ENCODE data around the gene ADORA2A. TPM values are rescaled to one million over a fixed set of nuclear protein-coding genes. Genes with fewer than 3 reads are reported as not detected.

Gene ADORA2A
- polyA plus RNA-seq, 2 of the 4 experiments (the other 2 are of a cell fraction): 0.48 to 1.8 TPM

DNA sequence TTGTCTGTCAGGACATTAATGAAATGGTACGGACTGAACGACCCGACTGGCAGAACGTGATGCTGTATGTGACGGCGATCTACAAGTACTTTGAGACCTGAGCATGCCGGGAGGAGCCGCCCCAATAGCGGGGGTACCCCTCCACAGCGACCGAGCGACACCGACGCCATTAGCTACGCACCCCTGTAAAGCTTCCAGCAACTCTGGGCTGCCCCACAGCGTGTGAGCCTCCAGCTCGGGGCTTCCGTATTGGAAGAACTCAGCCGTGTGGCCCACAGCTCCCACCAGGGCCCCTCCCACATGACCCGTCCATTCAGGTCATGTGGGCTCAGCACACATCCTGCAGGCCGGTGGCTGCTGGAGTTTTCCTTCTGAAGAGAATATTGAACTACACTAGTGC is 12.9 kb upstream of the ADORA2A start:
- ChIA-PET CTCF (interaction anchor here (1.2 kb wide), 2 partner anchors 10 to 109 kb away, joined by 3 read pairs; no protein-coding TSS in a partner anchor), POLR2A (no interaction called here)
- H3K4me2 ChIP-seq: no peak overlapping the region
- FAIRE-seq (no peak), ATAC-seq (no peak), DNase-seq (ENCODE audit: low read depth in 1 of 2, low spot score in 1 of 2) (no peak)
- no peak overlapping the region for H3K27ac ChIP-seq
- TF ChIP-seq POLR2AphosphoS2 (conservative IDR thresholded peaks at IDR 0.05; ENCODE audit: low read length) (no peak), ZSCAN20 (CRISPR knock-in tag; IDR thresholded peaks at IDR 0.05) (no peak), EHMT2 (IDR thresholded peaks at IDR 0.05; ENCODE audit: low read depth) (no peak)
- peaks cover 7% of the 10 kb centered on the region; the same call in 2 of the 3 replicates for H3K4me1 ChIP-seq
- H3K9me3 ChIP-seq: no peaks in the 10 kb centered on the region
- no peak overlapping the region for H3K4me3 ChIP-seq
- 92% methylated on average over 17 of the region's 21 CpGs for WGBS (ENCODE audit: missing lambda C conversion rate)

DNA sequence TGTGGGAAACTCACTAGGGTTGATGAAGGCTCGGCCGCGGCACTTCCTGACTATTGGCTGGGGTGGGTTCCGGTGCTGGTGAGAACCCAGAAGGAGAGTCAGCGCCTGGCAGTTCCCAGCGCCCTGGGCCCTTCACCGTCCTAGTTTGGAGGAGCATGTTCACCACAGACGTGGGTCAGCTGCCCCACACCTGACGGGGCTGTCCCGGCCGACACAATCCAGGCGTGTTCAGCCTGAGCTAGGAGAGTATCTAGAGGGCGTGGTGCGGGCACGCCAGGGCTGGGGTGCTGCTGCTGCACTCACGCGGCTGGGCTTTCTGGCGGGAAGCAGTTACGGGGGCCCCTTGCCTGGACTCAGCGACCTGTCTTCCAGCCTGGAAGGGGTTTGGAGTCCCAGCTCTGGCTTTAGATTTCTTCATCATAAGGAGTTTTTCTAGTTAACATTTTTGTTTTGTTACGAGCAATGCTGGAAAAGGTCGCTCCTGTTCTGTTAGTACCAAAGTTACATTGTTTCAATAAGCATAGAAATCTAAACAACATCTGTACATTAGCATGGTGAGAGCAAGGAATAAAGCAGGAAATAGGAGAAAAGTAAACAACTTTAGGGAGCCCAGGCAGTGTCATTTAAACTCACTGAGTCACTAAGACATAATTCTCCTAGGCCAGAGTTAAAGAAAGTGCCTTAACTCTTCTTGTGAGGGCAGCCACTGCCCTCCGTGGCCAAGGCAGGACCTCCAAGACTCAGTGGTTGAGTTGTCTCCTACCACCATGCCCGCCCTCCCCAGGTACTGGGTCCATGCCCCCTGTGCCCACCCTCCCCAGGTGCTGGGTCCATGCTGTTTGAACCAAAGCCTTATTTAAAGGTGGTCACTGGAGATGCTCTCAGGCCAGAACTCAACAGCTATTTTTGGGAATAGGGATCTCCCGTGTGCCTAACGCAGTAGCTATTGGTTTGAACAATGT is 12.1 kb upstream of the ADORA2A start:
- Histone ChIP-seq H3K4me1 (no peaks in the 10 kb centered on the region; the same call in 2 of the 3 replicates), H3K27ac (no peak overlapping the region), H3K4me3 (no peak overlapping the region), H3K9me3 (no peaks in the 10 kb centered on the region), H3K4me2 (no peak overlapping the region)
- ATAC-seq (no peak), DNase-seq (ENCODE audit: low read depth in 1 of 2, low spot score in 1 of 2) (no peak), FAIRE-seq (no peak)
- ChIA-PET POLR2A (no interaction called here), CTCF (interaction anchor here (1.2 to 1.5 kb wide), 4 partner anchors 9 to 111 kb away, joined by 3 to 4 read pairs (median 3); no protein-coding TSS in a partner anchor)
- TF ChIP-seq, protein P1, sequence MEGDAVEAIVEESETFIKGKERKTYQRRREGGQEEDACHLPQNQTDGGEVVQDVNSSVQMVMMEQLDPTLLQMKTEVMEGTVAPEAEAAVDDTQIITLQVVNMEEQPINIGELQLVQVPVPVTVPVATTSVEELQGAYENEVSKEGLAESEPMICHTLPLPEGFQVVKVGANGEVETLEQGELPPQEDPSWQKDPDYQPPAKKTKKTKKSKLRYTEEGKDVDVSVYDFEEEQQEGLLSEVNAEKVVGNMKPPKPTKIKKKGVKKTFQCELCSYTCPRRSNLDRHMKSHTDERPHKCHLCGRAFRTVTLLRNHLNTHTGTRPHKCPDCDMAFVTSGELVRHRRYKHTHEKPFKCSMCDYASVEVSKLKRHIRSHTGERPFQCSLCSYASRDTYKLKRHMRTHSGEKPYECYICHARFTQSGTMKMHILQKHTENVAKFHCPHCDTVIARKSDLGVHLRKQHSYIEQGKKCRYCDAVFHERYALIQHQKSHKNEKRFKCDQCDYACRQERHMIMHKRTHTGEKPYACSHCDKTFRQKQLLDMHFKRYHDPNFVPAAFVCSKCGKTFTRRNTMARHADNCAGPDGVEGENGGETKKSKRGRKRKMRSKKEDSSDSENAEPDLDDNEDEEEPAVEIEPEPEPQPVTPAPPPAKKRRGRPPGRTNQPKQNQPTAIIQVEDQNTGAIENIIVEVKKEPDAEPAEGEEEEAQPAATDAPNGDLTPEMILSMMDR (IDR thresholded peaks at IDR 0.05): no peak
- TF ChIP-seq HOXB13 (CRISPR knock-in tag; IDR thresholded peaks at IDR 0.05; ENCODE audit: low read depth) (no peak), EHF (CRISPR knock-in tag; IDR thresholded peaks at IDR 0.05) (no peak), RNF2 (IDR thresholded peaks at IDR 0.05; ENCODE audit: borderline replicate concordance, low read depth) (no peak), RFX5 (IDR thresholded peaks at IDR 0.05) (no peak), KDM5A (IDR thresholded peaks at IDR 0.05) (no peak)
- WGBS (ENCODE audit: missing lambda C conversion rate): 82% methylated on average over 19 of the region's 26 CpGs

DNA sequence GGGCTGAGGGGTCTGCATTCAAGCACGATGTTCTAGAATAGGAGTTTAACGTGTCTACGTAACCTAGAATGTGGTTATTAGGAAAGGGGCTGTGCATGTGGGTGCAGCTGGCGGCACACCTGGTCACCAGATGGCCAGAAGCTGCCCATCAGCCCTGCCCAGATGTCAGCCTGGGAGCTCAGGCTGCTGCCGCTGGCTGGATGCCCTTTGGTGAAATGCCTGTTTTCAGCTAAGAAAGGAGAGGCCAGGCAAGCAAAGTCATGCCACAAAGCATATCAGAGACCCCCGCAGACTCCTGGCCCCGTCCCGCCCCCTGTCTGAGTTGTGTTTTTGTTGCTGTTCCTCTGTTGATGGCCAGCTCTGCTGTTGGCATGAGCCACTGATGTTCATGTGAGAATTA is 11.3 kb upstream of the ADORA2A start:
- no peak for DNase-seq (ENCODE audit: low read depth in 1 of 2, low spot score in 1 of 2)
- no peak for TF ChIP-seq EP300 (IDR thresholded peaks at IDR 0.05)
- TF ChIP-seq FOSB (CRISPR knock-in tag; IDR thresholded peaks at IDR 0.05): no peak
- no peak for TF ChIP-seq KDM5A (IDR thresholded peaks at IDR 0.05)
- no peak for TF ChIP-seq RARB (CRISPR knock-in tag; IDR thresholded peaks at IDR 0.05)
- TF ChIP-seq JUNB (IDR thresholded peaks at IDR 0.05): no peak
- TF ChIP-seq CHD2 (IDR thresholded peaks at IDR 0.05; ENCODE audit: low read length, partially characterized antibody): no peak
- no peak for ATAC-seq
- Histone ChIP-seq H3K4me3 (no peak overlapping the region), H3K4me2 (no peak overlapping the region), H3K9me3 (no peaks in the 10 kb centered on the region), H3K27ac (no peak overlapping the region), H3K4me1 (no peaks in the 10 kb centered on the region)
- ChIA-PET CTCF (interaction anchor here (0.6 to 1.5 kb wide), 4 partner anchors 13 to 110 kb away, joined by 3 to 6 read pairs (median 4); no protein-coding TSS in a partner anchor), POLR2A (no interaction called here)
- no peak for FAIRE-seq
- 90% methylated on average over 5 of the region's 8 CpGs for WGBS (ENCODE audit: missing lambda C conversion rate)

DNA sequence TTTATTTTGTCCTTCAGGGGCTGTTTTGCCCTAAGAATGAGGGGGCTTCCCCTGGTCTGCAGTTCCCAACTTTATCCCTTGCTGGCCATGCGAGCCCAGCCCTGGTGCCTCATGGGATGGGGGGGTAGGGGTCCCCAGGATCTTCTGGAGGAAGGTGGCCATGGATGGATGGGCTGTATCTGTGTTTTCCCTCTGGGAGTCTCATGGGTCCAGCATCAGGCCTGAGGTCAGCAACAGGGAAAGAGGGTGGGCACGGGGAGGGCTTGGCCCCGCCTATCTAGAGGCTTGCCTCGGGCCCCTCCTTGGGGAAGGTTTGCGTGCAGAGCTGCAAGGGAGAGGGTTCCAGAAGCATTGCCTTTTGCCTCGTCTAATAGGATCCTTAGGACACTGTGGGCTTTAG is 10.8 kb upstream of the ADORA2A start:
- Histone ChIP-seq H3K4me2 (no peak overlapping the region), H3K4me3 (no peak overlapping the region), H3K27ac (no peak overlapping the region), H3K9me3 (no peaks in the 10 kb centered on the region), H3K4me1 (no peaks in the 10 kb centered on the region)
- ATAC-seq (no peak), FAIRE-seq (no peak), DNase-seq (ENCODE audit: low read depth in 1 of 2, low spot score in 1 of 2) (no peak)
- WGBS (ENCODE audit: missing lambda C conversion rate): 96% methylated on average over 4 of the region's 6 CpGs
- POLR2A ChIA-PET: no interaction called here
- TF ChIP-seq MYC (IDR thresholded peaks at IDR 0.05; ENCODE audit: borderline replicate concordance, low read length) (no peak), FOSL2 (IDR thresholded peaks at IDR 0.05) (no peak), FOSL2 (CRISPR knock-in tag; IDR thresholded peaks at IDR 0.05) (no peak), EHF (CRISPR knock-in tag; IDR thresholded peaks at IDR 0.05) (no peak), KDM1A (IDR thresholded peaks at IDR 0.05; ENCODE audit: low read depth) (no peak), RARB (CRISPR knock-in tag; IDR thresholded peaks at IDR 0.05) (no peak)
- TF ChIP-seq, protein P2, sequence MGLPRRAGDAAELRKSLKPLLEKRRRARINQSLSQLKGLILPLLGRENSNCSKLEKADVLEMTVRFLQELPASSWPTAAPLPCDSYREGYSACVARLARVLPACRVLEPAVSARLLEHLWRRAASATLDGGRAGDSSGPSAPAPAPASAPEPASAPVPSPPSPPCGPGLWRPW (IDR thresholded peaks at IDR 0.05): no peak
- TF ChIP-seq, protein P3, sequence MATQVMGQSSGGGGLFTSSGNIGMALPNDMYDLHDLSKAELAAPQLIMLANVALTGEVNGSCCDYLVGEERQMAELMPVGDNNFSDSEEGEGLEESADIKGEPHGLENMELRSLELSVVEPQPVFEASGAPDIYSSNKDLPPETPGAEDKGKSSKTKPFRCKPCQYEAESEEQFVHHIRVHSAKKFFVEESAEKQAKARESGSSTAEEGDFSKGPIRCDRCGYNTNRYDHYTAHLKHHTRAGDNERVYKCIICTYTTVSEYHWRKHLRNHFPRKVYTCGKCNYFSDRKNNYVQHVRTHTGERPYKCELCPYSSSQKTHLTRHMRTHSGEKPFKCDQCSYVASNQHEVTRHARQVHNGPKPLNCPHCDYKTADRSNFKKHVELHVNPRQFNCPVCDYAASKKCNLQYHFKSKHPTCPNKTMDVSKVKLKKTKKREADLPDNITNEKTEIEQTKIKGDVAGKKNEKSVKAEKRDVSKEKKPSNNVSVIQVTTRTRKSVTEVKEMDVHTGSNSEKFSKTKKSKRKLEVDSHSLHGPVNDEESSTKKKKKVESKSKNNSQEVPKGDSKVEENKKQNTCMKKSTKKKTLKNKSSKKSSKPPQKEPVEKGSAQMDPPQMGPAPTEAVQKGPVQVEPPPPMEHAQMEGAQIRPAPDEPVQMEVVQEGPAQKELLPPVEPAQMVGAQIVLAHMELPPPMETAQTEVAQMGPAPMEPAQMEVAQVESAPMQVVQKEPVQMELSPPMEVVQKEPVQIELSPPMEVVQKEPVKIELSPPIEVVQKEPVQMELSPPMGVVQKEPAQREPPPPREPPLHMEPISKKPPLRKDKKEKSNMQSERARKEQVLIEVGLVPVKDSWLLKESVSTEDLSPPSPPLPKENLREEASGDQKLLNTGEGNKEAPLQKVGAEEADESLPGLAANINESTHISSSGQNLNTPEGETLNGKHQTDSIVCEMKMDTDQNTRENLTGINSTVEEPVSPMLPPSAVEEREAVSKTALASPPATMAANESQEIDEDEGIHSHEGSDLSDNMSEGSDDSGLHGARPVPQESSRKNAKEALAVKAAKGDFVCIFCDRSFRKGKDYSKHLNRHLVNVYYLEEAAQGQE (IDR thresholded peaks at IDR 0.05): no peak
- CTCF ChIA-PET: interaction anchor here (0.6 to 1.5 kb wide), 4 partner anchors 13 to 109 kb away, joined by 3 to 6 read pairs (median 4); no protein-coding TSS in a partner anchor

Measured in A549 (cell line).